Measurements from ENCODE around the gene PTPRZ1. TPM values are rescaled to one million over a fixed set of nuclear protein-coding genes. Genes with fewer than 3 reads are reported as not detected.
A peak's percentile ranks its signal among the peaks of the same experiment; 100 is the strongest.

PTPRZ1 gene
- total RNA-seq, 1 experiment from 2014 or later, result 0.37 TPM

GRCh38 chr7:121985476-121986030 lies 112.6 kb downstream of the PTPRZ1 start:
- H2AFZ ChIP-seq, result no peak overlapping the region
- H3K79me2 ChIP-seq (ENCODE audit: low read depth), result no peaks in the 10 kb centered on the region
- no peak overlapping the region for H3K4me2 ChIP-seq
- no peak overlapping the region for H3K4me3 ChIP-seq
- intact Hi-C loops (cut with micrococcal nuclease; ENCODE audit: unreplicated experiment), result loop anchor here (2.0 kb wide), 1 partner anchor 163 kb away; no protein-coding TSS in a partner anchor
- POLR2A ChIA-PET (ENCODE audit: unreplicated experiment), result no interaction called here
- no peak for TF ChIP-seq EZH2 (IDR thresholded peaks at IDR 0.05; ENCODE audit: low read depth)
- TF ChIP-seq CTCF (conservative IDR thresholded peaks at IDR 0.05), result no peak
- H3K9me3 ChIP-seq (ENCODE audit: insufficient read depth, low read depth), result no peaks in the 10 kb centered on the region
- H3K9me2 ChIP-seq (ENCODE audit: insufficient read depth), result no peaks in the 10 kb centered on the region
- no peaks in the 10 kb centered on the region for H3K36me3 ChIP-seq (ENCODE audit: low read depth)
- no peaks in the 10 kb centered on the region for H3K4me1 ChIP-seq (replicated peaks; ENCODE audit: insufficient read depth)
- H3K27ac ChIP-seq, result no peak overlapping the region
- DNase-seq, result no peak
- no TSS peak for BruUV-seq (replicated peaks)
- H3F3A ChIP-seq (ENCODE audit: insufficient read depth, low read depth), result no peaks in the 10 kb centered on the region
- H3K27me3 ChIP-seq (ENCODE audit: insufficient read depth, low read depth), result no peaks in the 10 kb centered on the region
- CTCF ChIA-PET, result interaction anchor here (0.6 kb wide), 1 partner anchor 392 kb away, joined by 3 read pairs; no protein-coding TSS in a partner anchor
- H4K20me1 ChIP-seq (ENCODE audit: insufficient read depth), result no peaks in the 10 kb centered on the region

GRCh38 chr7:121992068-121992467 lies 119.1 kb downstream of the PTPRZ1 start:
- H3K9me3 ChIP-seq (ENCODE audit: insufficient read depth, low read depth), result no peaks in the 10 kb centered on the region
- H4K20me1 ChIP-seq (ENCODE audit: insufficient read depth), result no peaks in the 10 kb centered on the region
- no peaks in the 10 kb centered on the region for H3K27me3 ChIP-seq (ENCODE audit: insufficient read depth, low read depth)
- H3K4me1 ChIP-seq (replicated peaks; ENCODE audit: insufficient read depth), result no peaks in the 10 kb centered on the region
- no peaks in the 10 kb centered on the region for H3K36me3 ChIP-seq (ENCODE audit: low read depth)
- BruUV-seq (replicated peaks), result no TSS peak
- TF ChIP-seq EZH2 (IDR thresholded peaks at IDR 0.05; ENCODE audit: low read depth) (no peak), CTCF (conservative IDR thresholded peaks at IDR 0.05) (no peak)
- no peaks in the 10 kb centered on the region for H3K79me2 ChIP-seq (ENCODE audit: low read depth)
- H3K9me2 ChIP-seq (ENCODE audit: insufficient read depth), result no peaks in the 10 kb centered on the region
- no peak overlapping the region for H3K4me2 ChIP-seq
- no peak overlapping the region for H3K4me3 ChIP-seq
- intact Hi-C loops (cut with micrococcal nuclease; ENCODE audit: unreplicated experiment), result loop anchor here (10.0 kb wide), 1 partner anchor 257 kb away; no protein-coding TSS in a partner anchor
- 0 out of 2 replicates have a peak overlapping the region, but pooled peaks have one; percentile 74 for H2AFZ ChIP-seq
- CTCF ChIA-PET, result interaction anchor here (1.4 kb wide), 1 partner anchor 625 kb away, joined by 3 read pairs; no protein-coding TSS in a partner anchor
- no peaks in the 10 kb centered on the region for H3F3A ChIP-seq (ENCODE audit: insufficient read depth, low read depth)
- DNase-seq, result no peak
- H3K27ac ChIP-seq, result no peak overlapping the region
- POLR2A ChIA-PET (ENCODE audit: unreplicated experiment), result no interaction called here

GRCh38 chr7:121994625-121995410 lies 121.9 kb downstream of the PTPRZ1 start:
- ChIA-PET POLR2A (ENCODE audit: unreplicated experiment) (interaction anchor here (0.6 to 0.7 kb wide), 2 partner anchors 445 to 599 kb away, joined by 4 to 5 read pairs; partner anchors contain the start of gene FAM3C), CTCF (interaction anchor here (0.5 to 1.3 kb wide), 17 partner anchors 13 to 1203 kb away, joined by 3 to 14 read pairs (median 3); no protein-coding TSS in a partner anchor)
- no peak overlapping the region; the same call in 1 of the 2 replicates for H3K4me2 ChIP-seq
- H3K36me3 ChIP-seq (ENCODE audit: low read depth), result no peaks in the 10 kb centered on the region
- H3F3A ChIP-seq (ENCODE audit: insufficient read depth, low read depth), result no peaks in the 10 kb centered on the region
- DNase-seq, result peak; percentile 46 to 63
- no peak overlapping the region for H3K27ac ChIP-seq
- H3K4me3 ChIP-seq, result no peak overlapping the region
- H4K20me1 ChIP-seq (ENCODE audit: insufficient read depth), result no peaks in the 10 kb centered on the region
- H3K4me1 ChIP-seq (replicated peaks; ENCODE audit: insufficient read depth), result no peaks in the 10 kb centered on the region
- no peaks in the 10 kb centered on the region for H3K27me3 ChIP-seq (ENCODE audit: insufficient read depth, low read depth)
- no TSS peak for BruUV-seq (replicated peaks)
- intact Hi-C loops (cut with micrococcal nuclease; ENCODE audit: unreplicated experiment), result loop anchor here (1.0 to 10.0 kb wide), 6 partner anchors 260 to 1202 kb away; no protein-coding TSS in a partner anchor
- H2AFZ ChIP-seq, result no peak overlapping the region
- no peaks in the 10 kb centered on the region for H3K9me2 ChIP-seq (ENCODE audit: insufficient read depth)
- peak; percentile 94 for TF ChIP-seq CTCF (conservative IDR thresholded peaks at IDR 0.05)
- TF ChIP-seq EZH2 (IDR thresholded peaks at IDR 0.05; ENCODE audit: low read depth), result no peak
- H3K9me3 ChIP-seq (ENCODE audit: insufficient read depth, low read depth), result no peaks in the 10 kb centered on the region
- no peaks in the 10 kb centered on the region for H3K79me2 ChIP-seq (ENCODE audit: low read depth)
